Stomach (tissue), 4 donors: Measurements from ENCODE around the gene B4GALT7.

Experiments
- EP300 ChIP-seq: sonication (generic); formaldehyde crosslinking; IDR thresholded peaks from one replicate; pipeline ENCODE4 v1.6.1; 2017; ENCODE audit warnings: antibody characterized with exemption
- POLR2A ChIP-seq, 4 donors: fragments of 450-650 bp; IDR thresholded peaks; one replicate each; pipeline ENCODE4 v1.6.1; 2016; ENCODE audit warnings: antibody characterized with exemption in 4 of 4, control low read depth in 2 of 4, mild to moderate bottlenecking in 1 of 4, moderate library complexity in 1 of 4
- POLR2AphosphoS5 ChIP-seq, 3 donors: sonication (generic); formaldehyde crosslinking; IDR thresholded peaks; one replicate each; pipeline ENCODE4 v1.6.1; 2016; ENCODE audit warnings: antibody characterized with exemption in 3 of 3
- TF ChIP-seq, protein P1 (sequence below), 7 experiments: fragments of 450-650 bp in 4 of 7; fragments of 200-600 bp in 3 of 7; sonication (generic) in 3 of 7; IDR thresholded peaks; one replicate each; pipeline ENCODE4 v1.5.1; 2016 to 2019; ENCODE audit warnings: antibody characterized with exemption in 7 of 7, control low read depth in 2 of 7, mild to moderate bottlenecking in 1 of 7

DNA sequence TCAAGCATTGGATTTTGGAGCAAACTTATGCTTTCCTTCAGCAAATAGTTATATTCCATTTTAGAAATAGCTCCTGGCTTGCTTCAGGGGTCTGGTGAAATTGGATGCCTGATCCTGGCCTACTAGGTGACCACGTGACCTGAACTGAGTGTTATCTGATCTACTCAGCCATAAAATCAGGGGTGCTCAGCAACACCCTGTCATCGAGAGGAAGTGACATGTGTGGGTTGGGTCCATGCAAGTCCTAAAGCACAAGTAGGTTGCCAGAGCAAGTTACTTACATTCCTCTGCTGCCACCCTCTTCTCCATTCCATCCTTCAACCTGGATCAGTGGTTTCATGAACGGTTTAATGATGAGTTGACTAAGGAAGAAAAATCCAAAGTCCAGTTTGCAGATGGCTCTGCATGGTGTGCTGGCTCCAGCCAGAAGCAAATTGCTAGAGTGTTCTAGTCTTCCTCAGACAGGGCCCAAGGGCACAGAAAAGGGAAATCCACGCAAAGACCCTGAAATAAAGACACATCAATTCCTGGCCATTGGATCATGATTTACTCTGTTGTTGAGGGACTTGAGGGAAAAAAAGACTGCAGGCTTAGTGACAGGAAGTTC, 42.8 kb upstream of the B4GALT7 start:
- TF ChIP-seq POLR2AphosphoS5 (IDR thresholded peaks at IDR 0.05): no peak
- TF ChIP-seq, protein P1, sequence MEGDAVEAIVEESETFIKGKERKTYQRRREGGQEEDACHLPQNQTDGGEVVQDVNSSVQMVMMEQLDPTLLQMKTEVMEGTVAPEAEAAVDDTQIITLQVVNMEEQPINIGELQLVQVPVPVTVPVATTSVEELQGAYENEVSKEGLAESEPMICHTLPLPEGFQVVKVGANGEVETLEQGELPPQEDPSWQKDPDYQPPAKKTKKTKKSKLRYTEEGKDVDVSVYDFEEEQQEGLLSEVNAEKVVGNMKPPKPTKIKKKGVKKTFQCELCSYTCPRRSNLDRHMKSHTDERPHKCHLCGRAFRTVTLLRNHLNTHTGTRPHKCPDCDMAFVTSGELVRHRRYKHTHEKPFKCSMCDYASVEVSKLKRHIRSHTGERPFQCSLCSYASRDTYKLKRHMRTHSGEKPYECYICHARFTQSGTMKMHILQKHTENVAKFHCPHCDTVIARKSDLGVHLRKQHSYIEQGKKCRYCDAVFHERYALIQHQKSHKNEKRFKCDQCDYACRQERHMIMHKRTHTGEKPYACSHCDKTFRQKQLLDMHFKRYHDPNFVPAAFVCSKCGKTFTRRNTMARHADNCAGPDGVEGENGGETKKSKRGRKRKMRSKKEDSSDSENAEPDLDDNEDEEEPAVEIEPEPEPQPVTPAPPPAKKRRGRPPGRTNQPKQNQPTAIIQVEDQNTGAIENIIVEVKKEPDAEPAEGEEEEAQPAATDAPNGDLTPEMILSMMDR (IDR thresholded peaks at IDR 0.05): no peak
- TF ChIP-seq POLR2A (IDR thresholded peaks at IDR 0.05): no peak
- TF ChIP-seq EP300: no peak
